ENCODE measurements around the gene HOXB13. TPM values are rescaled to one million over a fixed set of nuclear protein-coding genes. Genes with fewer than 3 reads are reported as not detected.

The HOXB13 gene
- total and polyA plus RNA-seq, 2 experiments from 2014 or later = not detected

DNA sequence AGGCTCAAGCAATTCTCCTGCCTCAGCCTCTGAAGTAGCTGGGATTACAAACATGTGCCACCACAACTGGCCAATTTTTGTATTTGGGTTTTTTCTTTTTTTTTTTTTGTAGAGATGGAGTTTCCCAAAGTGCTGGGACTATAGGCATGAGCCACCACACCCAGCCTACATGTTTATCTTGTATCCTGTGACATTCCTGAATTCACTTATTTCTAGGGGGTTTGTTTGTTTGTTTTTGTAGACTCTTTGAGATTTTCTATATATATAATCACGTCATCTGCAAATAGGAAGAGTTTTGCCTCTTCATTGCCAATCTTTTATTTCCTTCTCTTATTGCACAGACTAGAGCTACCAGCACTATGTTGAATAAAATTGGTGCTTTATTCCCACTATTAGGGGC is 35.4 kb downstream of the HOXB13 start:
- Histone ChIP-seq H3K79me2 (ENCODE audit: insufficient read depth) (no peaks in the 10 kb centered on the region), H3K4me1 (ENCODE audit: insufficient read depth) (no peaks in the 10 kb centered on the region), H3K27me3 (replicated peaks; ENCODE audit: insufficient read depth) (peaks cover 58% of the 10 kb centered on the region), H3K9me2 (ENCODE audit: insufficient read depth) (no peaks in the 10 kb centered on the region), H3K36me3 (ENCODE audit: low read depth) (no peaks in the 10 kb centered on the region), H3K9ac (no peak overlapping the region), H4K20me1 (ENCODE audit: insufficient read depth) (no peaks in the 10 kb centered on the region), H2AFZ (no peak overlapping the region), H3F3A (ENCODE audit: insufficient read depth) (no peaks in the 10 kb centered on the region), H3K4me3 (no peak overlapping the region), H3K4me2 (ENCODE audit: unreplicated experiment) (no peak overlapping the region), H3K9me3 (ENCODE audit: low read depth) (no peaks in the 10 kb centered on the region), H3K27ac (no peak overlapping the region)
- no peak for DNase-seq
- in situ Hi-C loops (cut with MboI) = no loop called here
- 28 to 55% methylated on average over 1 of the region's 1 CpG for WGBS, 2 experiments (ENCODE audit: low coverage in 1 of 2, low lambda C conversion rate in 2 of 2, missing lambda C conversion rate in 2 of 2)
- TF ChIP-seq EZH2 (IDR thresholded peaks at IDR 0.05; ENCODE audit: insufficient read depth, poor library complexity, severe bottlenecking) (no peak), EZH2phosphoT487 (IDR thresholded peaks at IDR 0.05; ENCODE audit: insufficient read depth, low read depth) (no peak)

DNA sequence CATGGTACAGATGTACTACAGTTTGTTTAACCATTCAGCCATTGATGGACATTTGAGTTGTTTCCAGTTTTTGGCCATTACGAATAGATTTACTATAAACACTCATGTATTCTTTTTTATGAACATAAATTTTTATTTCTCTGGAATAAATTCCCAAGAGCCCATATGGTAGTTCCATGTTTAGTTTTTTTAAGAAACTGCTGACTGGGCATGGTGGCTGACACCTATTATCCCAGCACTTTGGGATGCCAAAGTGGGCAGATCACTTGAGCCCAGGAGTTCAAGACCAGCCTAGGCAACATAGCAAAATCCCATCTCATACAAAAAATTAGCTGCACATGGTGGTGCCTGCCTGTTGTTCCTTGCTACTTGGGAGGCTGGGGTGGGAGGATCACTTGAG is 36.5 kb downstream of the HOXB13 start:
- no peak for DNase-seq
- peaks cover 56% of the 10 kb centered on the region for H3K27me3 ChIP-seq (replicated peaks; ENCODE audit: insufficient read depth)
- TF ChIP-seq EZH2 (IDR thresholded peaks at IDR 0.05; ENCODE audit: insufficient read depth, poor library complexity, severe bottlenecking) (no peak), EZH2phosphoT487 (IDR thresholded peaks at IDR 0.05; ENCODE audit: insufficient read depth, low read depth) (no peak)
- H3K4me2 ChIP-seq (ENCODE audit: unreplicated experiment) = no peak overlapping the region
- no peaks in the 10 kb centered on the region for H3K36me3 ChIP-seq (ENCODE audit: low read depth)
- no peaks in the 10 kb centered on the region for H3K79me2 ChIP-seq (ENCODE audit: insufficient read depth)
- no peaks in the 10 kb centered on the region for H3K9me2 ChIP-seq (ENCODE audit: insufficient read depth)
- H3F3A ChIP-seq (ENCODE audit: insufficient read depth) = no peaks in the 10 kb centered on the region
- no peaks in the 10 kb centered on the region for H3K9me3 ChIP-seq (ENCODE audit: low read depth)
- H3K27ac ChIP-seq = no peak overlapping the region
- no peak overlapping the region for H2AFZ ChIP-seq
- no peaks in the 10 kb centered on the region for H4K20me1 ChIP-seq (ENCODE audit: insufficient read depth)
- no peaks in the 10 kb centered on the region for H3K4me1 ChIP-seq (ENCODE audit: insufficient read depth)
- in situ Hi-C loops (cut with MboI) = no loop called here
- H3K4me3 ChIP-seq = no peak overlapping the region
- H3K9ac ChIP-seq = no peak overlapping the region
- WGBS, 2 experiments (ENCODE audit: low coverage in 1 of 2, low lambda C conversion rate in 2 of 2, missing lambda C conversion rate in 2 of 2) = 61 to 63% methylated on average over 1 of the region's 1 CpG

DNA sequence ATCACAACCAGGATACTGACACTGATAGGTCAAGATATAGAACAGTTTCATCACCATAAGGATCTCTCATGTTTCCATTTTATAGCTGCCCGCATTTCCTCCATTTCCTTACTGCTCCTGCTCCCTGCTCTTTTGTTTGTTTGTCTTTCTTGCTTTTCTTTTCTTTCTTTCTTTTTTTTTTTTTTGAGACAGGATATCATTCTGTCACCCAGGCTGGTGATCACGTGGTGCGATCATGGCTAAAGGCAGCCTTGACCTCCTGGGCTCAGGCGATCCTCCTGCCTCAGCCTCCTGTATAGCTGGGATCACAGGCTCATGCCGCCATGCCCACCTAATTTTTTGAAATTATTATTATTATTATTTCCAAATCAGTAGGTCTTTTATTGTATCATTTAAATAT is 37.9 kb downstream of the HOXB13 start:
- no peak overlapping the region for H2AFZ ChIP-seq
- H3K79me2 ChIP-seq (ENCODE audit: insufficient read depth) = no peaks in the 10 kb centered on the region
- DNase-seq = no peak
- in situ Hi-C loops (cut with MboI) = no loop called here
- no peak overlapping the region for H3K4me3 ChIP-seq
- H3K9ac ChIP-seq = no peak overlapping the region
- H3K27me3 ChIP-seq (replicated peaks; ENCODE audit: insufficient read depth) = peaks cover 48% of the 10 kb centered on the region
- no peaks in the 10 kb centered on the region for H3K4me1 ChIP-seq (ENCODE audit: insufficient read depth)
- H4K20me1 ChIP-seq (ENCODE audit: insufficient read depth) = no peaks in the 10 kb centered on the region
- no peak overlapping the region for H3K4me2 ChIP-seq (ENCODE audit: unreplicated experiment)
- WGBS, 2 experiments (ENCODE audit: low coverage in 1 of 2, low lambda C conversion rate in 2 of 2, missing lambda C conversion rate in 2 of 2) = 69 to 77% methylated on average over 5 of the region's 5 CpGs
- H3K27ac ChIP-seq = no peak overlapping the region
- no peaks in the 10 kb centered on the region for H3K36me3 ChIP-seq (ENCODE audit: low read depth)
- TF ChIP-seq EZH2 (IDR thresholded peaks at IDR 0.05; ENCODE audit: insufficient read depth, poor library complexity, severe bottlenecking) (no peak), EZH2phosphoT487 (IDR thresholded peaks at IDR 0.05; ENCODE audit: insufficient read depth, low read depth) (no peak)
- no peaks in the 10 kb centered on the region for H3F3A ChIP-seq (ENCODE audit: insufficient read depth)
- H3K9me2 ChIP-seq (ENCODE audit: insufficient read depth) = no peaks in the 10 kb centered on the region
- H3K9me3 ChIP-seq (ENCODE audit: low read depth) = no peaks in the 10 kb centered on the region

DNA sequence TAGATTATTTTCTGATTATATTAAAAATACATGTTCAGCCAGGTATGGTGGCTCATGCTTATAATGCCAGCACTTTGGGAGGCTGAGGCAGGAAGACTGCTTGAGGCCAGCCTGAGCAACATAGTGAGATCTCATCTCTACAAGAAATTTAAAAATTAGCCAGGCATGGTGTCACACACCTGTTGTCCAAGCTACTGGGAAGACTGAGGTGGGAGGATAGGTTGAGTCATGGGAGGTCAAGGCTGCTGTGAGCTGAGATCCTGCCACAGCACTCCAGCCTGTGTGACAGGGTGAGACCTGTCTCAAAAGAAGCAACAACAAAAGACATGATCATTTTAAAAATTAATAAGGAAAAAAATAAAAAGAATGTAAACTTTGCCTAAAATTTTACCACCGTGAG is 46.9 kb downstream of the HOXB13 start:
- Histone ChIP-seq H3K79me2 (ENCODE audit: insufficient read depth) (no peaks in the 10 kb centered on the region), H3K4me3 (no peak overlapping the region), H3K27me3 (replicated peaks; ENCODE audit: insufficient read depth) (peaks cover 56% of the 10 kb centered on the region), H3K9me2 (ENCODE audit: insufficient read depth) (no peaks in the 10 kb centered on the region), H3K4me2 (ENCODE audit: unreplicated experiment) (no peak overlapping the region), H2AFZ (no peak overlapping the region), H3F3A (ENCODE audit: insufficient read depth) (no peaks in the 10 kb centered on the region), H3K27ac (no peak overlapping the region), H4K20me1 (ENCODE audit: insufficient read depth) (no peaks in the 10 kb centered on the region), H3K9me3 (ENCODE audit: low read depth) (no peaks in the 10 kb centered on the region), H3K36me3 (ENCODE audit: low read depth) (no peaks in the 10 kb centered on the region), H3K9ac (no peak overlapping the region), H3K4me1 (ENCODE audit: insufficient read depth) (no peaks in the 10 kb centered on the region)
- TF ChIP-seq EZH2 (IDR thresholded peaks at IDR 0.05; ENCODE audit: insufficient read depth, poor library complexity, severe bottlenecking) (no peak), EZH2phosphoT487 (IDR thresholded peaks at IDR 0.05; ENCODE audit: insufficient read depth, low read depth) (no peak)
- DNase-seq = no peak
- WGBS, 2 experiments (ENCODE audit: low coverage in 1 of 2, low lambda C conversion rate in 2 of 2, missing lambda C conversion rate in 2 of 2) = 62 to 77% methylated on average over 1 of the region's 1 CpG
- in situ Hi-C loops (cut with MboI) = loop anchor here (10.0 kb wide), 1 partner anchor 363 kb away; no protein-coding TSS in a partner anchor
